ENCODE data around the gene GRAP.
"Not testable (repeated sequence)": the region's sequence is repeated elsewhere in the genome, so short reads cannot be mapped to it uniquely, and the experiment has no call there.

DNA sequence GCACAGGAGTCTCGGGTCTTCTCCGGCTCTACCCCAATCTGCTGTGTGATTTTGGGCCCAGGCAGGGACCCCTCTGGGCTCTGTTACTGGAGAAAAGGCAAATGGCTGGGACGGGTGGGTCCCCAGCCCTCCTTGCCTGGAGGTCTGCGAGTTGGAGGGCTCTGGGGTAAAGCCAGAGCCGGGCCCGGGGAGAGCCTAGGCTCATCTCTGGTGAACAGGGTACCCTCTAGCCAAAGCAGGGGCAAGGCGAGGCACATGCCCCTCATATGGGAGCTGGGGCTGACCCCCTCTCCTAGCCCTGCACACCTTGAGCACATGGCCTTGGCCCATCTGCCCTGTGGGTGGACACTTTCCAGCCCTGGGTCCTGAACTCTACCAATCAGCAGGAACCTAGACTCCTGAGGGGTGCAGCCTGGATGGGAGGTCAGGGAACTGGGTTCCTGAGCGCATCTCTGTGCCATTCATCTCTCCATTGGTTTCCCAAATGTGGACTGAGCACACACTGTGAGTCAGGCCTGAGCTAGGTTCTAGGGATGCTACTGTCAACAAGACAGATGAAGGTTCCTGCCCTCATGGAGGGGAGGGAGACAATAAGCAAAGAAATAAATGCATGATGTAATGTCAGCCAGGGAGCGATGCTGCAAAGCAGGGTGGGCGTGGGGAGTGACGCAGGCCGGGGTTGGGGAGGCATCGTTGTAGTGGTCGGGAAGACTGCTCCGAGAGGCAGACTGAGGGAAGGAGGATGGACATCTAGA, 47.1 kb upstream of the GRAP start:
- not testable (repeated sequence) for TF ChIP-seq EZH2 (IDR thresholded peaks at IDR 0.05; ENCODE audit: low read depth, unreplicated experiment); EZH2phosphoT487 (IDR thresholded peaks at IDR 0.05; ENCODE audit: unreplicated experiment); POLR2AphosphoS5 (IDR thresholded peaks at IDR 0.05; ENCODE audit: low read depth); JUNB (IDR thresholded peaks at IDR 0.05; ENCODE audit: unreplicated experiment); ZNF114 (CRISPR knock-in tag; IDR thresholded peaks at IDR 0.05); CREB1 (CRISPR knock-in tag; IDR thresholded peaks at IDR 0.05; ENCODE audit: low read depth); ZNF331 (CRISPR knock-in tag; IDR thresholded peaks at IDR 0.05; ENCODE audit: low read depth); NANOG (IDR thresholded peaks at IDR 0.05; ENCODE audit: borderline replicate concordance); STAT1 (IDR thresholded peaks at IDR 0.05; ENCODE audit: unreplicated experiment)
- TF ChIP-seq, protein P1, sequence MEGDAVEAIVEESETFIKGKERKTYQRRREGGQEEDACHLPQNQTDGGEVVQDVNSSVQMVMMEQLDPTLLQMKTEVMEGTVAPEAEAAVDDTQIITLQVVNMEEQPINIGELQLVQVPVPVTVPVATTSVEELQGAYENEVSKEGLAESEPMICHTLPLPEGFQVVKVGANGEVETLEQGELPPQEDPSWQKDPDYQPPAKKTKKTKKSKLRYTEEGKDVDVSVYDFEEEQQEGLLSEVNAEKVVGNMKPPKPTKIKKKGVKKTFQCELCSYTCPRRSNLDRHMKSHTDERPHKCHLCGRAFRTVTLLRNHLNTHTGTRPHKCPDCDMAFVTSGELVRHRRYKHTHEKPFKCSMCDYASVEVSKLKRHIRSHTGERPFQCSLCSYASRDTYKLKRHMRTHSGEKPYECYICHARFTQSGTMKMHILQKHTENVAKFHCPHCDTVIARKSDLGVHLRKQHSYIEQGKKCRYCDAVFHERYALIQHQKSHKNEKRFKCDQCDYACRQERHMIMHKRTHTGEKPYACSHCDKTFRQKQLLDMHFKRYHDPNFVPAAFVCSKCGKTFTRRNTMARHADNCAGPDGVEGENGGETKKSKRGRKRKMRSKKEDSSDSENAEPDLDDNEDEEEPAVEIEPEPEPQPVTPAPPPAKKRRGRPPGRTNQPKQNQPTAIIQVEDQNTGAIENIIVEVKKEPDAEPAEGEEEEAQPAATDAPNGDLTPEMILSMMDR (conservative IDR thresholded peaks at IDR 0.05; ENCODE audit: low read depth in 2 of 2) = not testable (repeated sequence)
- TF ChIP-seq, protein P2, sequence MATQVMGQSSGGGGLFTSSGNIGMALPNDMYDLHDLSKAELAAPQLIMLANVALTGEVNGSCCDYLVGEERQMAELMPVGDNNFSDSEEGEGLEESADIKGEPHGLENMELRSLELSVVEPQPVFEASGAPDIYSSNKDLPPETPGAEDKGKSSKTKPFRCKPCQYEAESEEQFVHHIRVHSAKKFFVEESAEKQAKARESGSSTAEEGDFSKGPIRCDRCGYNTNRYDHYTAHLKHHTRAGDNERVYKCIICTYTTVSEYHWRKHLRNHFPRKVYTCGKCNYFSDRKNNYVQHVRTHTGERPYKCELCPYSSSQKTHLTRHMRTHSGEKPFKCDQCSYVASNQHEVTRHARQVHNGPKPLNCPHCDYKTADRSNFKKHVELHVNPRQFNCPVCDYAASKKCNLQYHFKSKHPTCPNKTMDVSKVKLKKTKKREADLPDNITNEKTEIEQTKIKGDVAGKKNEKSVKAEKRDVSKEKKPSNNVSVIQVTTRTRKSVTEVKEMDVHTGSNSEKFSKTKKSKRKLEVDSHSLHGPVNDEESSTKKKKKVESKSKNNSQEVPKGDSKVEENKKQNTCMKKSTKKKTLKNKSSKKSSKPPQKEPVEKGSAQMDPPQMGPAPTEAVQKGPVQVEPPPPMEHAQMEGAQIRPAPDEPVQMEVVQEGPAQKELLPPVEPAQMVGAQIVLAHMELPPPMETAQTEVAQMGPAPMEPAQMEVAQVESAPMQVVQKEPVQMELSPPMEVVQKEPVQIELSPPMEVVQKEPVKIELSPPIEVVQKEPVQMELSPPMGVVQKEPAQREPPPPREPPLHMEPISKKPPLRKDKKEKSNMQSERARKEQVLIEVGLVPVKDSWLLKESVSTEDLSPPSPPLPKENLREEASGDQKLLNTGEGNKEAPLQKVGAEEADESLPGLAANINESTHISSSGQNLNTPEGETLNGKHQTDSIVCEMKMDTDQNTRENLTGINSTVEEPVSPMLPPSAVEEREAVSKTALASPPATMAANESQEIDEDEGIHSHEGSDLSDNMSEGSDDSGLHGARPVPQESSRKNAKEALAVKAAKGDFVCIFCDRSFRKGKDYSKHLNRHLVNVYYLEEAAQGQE (IDR thresholded peaks at IDR 0.05; ENCODE audit: unreplicated experiment) = not testable (repeated sequence)
- TF ChIP-seq, protein P3, sequence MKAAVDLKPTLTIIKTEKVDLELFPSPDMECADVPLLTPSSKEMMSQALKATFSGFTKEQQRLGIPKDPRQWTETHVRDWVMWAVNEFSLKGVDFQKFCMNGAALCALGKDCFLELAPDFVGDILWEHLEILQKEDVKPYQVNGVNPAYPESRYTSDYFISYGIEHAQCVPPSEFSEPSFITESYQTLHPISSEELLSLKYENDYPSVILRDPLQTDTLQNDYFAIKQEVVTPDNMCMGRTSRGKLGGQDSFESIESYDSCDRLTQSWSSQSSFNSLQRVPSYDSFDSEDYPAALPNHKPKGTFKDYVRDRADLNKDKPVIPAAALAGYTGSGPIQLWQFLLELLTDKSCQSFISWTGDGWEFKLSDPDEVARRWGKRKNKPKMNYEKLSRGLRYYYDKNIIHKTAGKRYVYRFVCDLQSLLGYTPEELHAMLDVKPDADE (IDR thresholded peaks at IDR 0.05) = not testable (repeated sequence)
- TF ChIP-seq, protein P4, sequence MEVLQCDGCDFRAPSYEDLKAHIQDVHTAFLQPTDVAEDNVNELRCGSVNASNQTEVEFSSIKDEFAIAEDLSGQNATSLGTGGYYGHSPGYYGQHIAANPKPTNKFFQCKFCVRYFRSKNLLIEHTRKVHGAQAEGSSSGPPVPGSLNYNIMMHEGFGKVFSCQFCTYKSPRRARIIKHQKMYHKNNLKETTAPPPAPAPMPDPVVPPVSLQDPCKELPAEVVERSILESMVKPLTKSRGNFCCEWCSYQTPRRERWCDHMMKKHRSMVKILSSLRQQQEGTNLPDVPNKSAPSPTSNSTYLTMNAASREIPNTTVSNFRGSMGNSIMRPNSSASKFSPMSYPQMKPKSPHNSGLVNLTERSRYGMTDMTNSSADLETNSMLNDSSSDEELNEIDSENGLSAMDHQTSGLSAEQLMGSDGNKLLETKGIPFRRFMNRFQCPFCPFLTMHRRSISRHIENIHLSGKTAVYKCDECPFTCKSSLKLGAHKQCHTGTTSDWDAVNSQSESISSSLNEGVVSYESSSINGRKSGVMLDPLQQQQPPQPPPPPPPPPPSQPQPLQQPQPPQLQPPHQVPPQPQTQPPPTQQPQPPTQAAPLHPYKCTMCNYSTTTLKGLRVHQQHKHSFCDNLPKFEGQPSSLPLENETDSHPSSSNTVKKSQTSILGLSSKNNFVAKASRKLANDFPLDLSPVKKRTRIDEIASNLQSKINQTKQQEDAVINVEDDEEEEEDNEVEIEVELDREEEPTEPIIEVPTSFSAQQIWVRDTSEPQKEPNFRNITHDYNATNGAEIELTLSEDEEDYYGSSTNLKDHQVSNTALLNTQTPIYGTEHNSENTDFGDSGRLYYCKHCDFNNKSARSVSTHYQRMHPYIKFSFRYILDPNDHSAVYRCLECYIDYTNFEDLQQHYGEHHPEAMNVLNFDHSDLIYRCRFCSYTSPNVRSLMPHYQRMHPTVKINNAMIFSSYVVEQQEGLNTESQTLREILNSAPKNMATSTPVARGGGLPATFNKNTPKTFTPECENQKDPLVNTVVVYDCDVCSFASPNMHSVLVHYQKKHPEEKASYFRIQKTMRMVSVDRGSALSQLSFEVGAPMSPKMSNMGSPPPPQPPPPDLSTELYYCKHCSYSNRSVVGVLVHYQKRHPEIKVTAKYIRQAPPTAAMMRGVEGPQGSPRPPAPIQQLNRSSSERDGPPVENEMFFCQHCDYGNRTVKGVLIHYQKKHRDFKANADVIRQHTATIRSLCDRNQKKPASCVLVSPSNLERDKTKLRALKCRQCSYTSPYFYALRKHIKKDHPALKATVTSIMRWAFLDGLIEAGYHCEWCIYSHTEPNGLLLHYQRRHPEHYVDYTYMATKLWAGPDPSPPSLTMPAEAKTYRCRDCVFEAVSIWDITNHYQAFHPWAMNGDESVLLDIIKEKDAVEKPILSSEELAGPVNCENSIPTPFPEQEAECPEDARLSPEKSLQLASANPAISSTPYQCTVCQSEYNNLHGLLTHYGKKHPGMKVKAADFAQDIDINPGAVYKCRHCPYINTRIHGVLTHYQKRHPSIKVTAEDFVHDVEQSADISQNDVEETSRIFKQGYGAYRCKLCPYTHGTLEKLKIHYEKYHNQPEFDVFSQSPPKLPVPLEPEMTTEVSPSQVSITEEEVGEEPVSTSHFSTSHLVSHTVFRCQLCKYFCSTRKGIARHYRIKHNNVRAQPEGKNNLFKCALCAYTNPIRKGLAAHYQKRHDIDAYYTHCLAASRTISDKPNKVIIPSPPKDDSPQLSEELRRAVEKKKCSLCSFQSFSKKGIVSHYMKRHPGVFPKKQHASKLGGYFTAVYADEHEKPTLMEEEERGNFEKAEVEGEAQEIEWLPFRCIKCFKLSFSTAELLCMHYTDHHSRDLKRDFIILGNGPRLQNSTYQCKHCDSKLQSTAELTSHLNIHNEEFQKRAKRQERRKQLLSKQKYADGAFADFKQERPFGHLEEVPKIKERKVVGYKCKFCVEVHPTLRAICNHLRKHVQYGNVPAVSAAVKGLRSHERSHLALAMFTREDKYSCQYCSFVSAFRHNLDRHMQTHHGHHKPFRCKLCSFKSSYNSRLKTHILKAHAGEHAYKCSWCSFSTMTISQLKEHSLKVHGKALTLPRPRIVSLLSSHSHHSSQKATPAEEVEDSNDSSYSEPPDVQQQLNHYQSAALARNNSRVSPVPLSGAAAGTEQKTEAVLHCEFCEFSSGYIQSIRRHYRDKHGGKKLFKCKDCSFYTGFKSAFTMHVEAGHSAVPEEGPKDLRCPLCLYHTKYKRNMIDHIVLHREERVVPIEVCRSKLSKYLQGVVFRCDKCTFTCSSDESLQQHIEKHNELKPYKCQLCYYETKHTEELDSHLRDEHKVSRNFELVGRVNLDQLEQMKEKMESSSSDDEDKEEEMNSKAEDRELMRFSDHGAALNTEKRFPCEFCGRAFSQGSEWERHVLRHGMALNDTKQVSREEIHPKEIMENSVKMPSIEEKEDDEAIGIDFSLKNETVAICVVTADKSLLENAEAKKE (CRISPR knock-in tag; IDR thresholded peaks at IDR 0.05) = not testable (repeated sequence)

Measured in GM23338 (cell line).